ENCODE data around the gene SUPV3L1.
"Not testable (repeated sequence)": the region's sequence is repeated elsewhere in the genome, so short reads cannot be mapped to it uniquely, and the experiment has no call there.

The SUPV3L1 gene

DNA sequence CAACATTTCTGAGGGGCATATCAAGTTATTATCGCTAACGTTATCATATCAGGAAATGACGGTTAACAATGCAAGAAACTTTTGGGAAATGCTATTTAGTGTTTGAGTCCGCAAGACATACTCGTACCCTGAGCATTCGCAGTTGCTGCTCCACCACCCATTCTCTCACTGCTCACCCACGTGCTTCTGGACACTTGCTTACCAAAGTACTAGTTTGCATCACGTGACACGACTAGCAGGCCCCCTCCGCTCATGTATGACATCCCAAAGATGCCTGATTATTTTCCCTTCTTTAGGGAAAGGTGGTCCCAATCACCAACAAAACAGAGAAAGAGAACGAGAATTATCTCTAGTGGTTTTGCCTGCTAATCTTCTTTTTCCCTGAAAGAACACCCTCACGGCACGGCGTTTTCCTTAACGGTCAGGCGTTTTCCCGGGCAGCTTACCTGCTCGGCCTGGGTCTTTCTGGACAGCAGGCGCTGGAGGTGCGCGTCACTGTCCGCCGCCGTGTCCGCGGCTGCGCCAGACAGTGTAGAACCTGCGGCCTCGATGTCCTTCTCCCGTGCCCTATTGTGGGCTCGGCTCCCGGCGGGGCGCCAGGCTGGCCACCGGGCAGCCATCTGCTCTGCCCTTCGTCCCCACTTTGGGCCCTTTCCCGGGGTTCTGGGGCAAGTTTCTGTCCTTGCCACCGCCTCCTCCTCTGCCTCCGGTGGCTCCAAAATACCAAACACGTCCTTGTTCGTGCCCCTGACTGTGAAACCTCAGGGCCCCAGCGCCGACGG is at the start of gene SUPV3L1:
Gene SUPV3L1 (plus strand): TSS at position 492 of the 782 bp plus-strand sequence. CDS start 58 bp downstream, at position 550.
- DNase-seq (ENCODE audit: low spot score) = peak; percentile 96

- no peak for DNase-seq (ENCODE audit: low spot score)
Observed at GRCh38 chr10:69130251-69130650, 49.8 kb upstream of the SUPV3L1 start.

- no peak for DNase-seq (ENCODE audit: low spot score)
Observed at GRCh38 chr10:69139961-69140360, 40.1 kb upstream of the SUPV3L1 start.

GRCh38 chr10:69141304-69141703 is 38.7 kb upstream of the SUPV3L1 start:
- no peak for DNase-seq (ENCODE audit: low spot score)

DNA sequence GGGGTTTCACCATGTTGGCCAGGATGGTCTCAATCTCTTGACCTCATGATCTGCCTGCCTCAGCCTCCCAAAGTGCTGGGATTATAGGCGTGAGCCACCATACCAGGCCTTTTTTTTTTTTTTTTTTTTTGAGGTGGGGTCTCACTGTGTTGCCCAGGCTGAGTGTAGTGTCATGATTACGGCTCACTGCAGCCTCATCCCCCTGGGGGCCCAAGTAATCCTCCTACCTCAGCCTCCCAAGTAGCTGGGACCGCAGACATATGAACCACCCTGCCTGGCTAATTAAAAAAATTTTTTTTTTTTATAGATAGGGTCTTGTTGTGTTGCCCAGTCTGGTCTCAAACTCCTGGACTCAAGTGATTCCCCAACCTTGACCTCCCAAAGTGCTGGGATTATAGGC is 38.0 kb upstream of the SUPV3L1 start:
- not testable (repeated sequence) for DNase-seq (ENCODE audit: low spot score)

DNA sequence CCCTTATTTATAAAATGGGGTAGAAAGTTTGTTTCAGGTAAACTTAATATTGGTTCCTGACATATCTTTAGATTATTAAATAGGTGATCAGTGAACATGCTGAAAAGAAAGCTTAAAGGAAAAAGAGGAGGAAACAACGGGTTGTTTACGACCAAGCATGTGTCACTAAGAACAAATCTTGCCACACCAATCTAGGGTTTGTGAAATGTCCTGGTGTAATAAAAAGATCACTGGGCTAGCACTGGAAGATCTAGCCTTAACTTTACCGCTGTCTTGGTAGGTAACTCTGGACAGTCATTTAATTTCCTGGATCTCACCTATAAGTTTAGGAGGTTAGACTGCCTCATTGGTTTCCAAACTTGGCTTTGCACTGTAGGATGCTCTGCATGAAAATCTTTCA is 37.1 kb upstream of the SUPV3L1 start:
- DNase-seq (ENCODE audit: low spot score) = peak; percentile 8

- DNase-seq (ENCODE audit: low spot score) = no peak
Observed at GRCh38 chr10:69145329-69145728, 34.7 kb upstream of the SUPV3L1 start.

GRCh38 chr10:69145864-69146263 is 34.2 kb upstream of the SUPV3L1 start:
- DNase-seq (ENCODE audit: low spot score) = no peak

- DNase-seq (ENCODE audit: low spot score) = no peak
Observed at GRCh38 chr10:69146759-69147158, 33.3 kb upstream of the SUPV3L1 start.

GRCh38 chr10:69151984-69152383 is 28.1 kb upstream of the SUPV3L1 start:
- no peak for DNase-seq (ENCODE audit: low spot score)

DNA sequence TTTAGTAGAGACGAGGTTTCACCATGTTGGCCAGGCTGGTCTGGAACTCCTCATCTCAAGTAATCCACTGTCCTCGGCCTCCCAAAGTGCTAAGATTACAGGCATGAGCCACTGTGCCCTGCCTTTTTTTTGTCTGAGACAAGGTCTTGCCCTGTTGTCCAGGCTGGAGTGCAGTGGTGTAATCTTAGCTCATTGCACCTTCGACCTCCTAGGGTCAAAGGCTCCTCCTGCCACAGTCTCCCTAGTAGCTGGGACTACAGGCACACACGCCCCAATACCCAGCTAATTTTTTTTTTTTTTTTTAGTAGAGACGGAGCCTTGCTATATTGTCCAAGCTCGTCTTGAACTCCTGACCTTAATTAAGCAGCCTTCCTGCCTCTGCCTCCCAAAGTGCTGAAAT is 26.8 kb upstream of the SUPV3L1 start:
- no peak for DNase-seq (ENCODE audit: low spot score)

GRCh38 chr10:69160809-69161241 is 19.2 kb upstream of the SUPV3L1 start:
- no peak for DNase-seq (ENCODE audit: low spot score)

DNA sequence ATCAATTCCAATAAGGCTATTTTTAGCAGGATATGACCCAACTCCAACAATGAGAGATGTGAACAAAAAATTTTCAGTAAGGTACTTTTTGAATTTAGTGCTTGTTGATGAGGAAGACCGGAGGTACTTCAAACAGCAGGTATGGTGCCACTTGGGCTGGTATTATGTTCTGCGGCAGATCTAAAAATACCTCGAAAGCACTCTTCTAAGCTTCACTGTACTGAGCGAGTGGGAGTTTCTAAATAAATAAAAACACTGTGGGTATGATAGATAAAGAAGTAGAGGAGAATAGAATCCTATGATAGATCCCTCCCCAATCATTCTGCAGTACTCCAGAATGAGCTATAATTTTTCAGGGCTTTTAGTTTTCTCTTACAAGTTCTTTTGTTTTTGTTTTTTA is 11.5 kb upstream of the SUPV3L1 start:
- DNase-seq (ENCODE audit: low spot score) = no peak

- no peak for DNase-seq (ENCODE audit: low spot score)
Observed at GRCh38 chr10:69172241-69172982, 7.6 kb upstream of the SUPV3L1 start.

DNA sequence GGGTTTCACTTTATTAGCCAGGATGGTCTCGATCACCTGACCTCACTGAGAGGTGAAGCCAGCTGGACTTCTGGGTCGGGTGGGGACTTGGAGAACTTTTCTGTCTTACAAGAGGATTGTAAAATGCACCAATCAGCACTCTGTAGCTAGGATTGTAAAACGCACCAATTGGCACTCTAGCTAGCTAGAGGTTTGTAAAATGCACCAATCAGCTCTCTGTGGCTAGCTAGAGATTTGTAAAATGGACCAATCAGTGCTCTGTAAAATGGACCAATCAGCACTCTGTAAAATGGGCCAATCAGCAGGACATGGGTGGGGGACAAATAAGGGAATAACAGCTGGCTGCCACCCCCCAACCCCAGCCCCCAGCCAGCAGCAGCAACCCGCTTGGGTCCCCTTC is 4.7 kb upstream of the SUPV3L1 start:
- DNase-seq (ENCODE audit: low spot score) = not testable (repeated sequence)

DNA sequence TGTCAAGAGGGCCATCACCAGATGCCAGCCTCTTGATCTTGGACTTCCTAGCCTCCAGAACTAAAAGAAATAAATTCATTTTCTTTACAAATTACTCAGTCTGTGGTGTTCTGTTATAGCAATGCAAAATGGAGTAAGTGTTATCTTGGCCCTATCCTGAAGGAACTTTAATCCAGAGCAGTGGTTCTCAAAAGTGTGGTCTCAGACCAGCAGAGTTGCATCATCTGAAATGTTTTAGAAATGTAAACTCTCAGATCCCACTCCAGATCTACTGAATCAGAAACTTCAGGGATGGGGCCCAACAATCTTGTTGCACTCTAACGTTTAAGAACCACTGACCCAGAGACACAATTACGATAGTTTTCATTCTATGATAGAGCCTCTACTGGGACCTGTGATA is 3.2 kb upstream of the SUPV3L1 start:
- DNase-seq (ENCODE audit: low spot score) = no peak

GRCh38 chr10:69179089-69179742 is 818 bp upstream of the SUPV3L1 start:
- DNase-seq (ENCODE audit: low spot score) = no peak

- no peak for DNase-seq (ENCODE audit: low spot score)
Observed at GRCh38 chr10:69180525-69181204, 631 bp downstream of the SUPV3L1 start.

DNA sequence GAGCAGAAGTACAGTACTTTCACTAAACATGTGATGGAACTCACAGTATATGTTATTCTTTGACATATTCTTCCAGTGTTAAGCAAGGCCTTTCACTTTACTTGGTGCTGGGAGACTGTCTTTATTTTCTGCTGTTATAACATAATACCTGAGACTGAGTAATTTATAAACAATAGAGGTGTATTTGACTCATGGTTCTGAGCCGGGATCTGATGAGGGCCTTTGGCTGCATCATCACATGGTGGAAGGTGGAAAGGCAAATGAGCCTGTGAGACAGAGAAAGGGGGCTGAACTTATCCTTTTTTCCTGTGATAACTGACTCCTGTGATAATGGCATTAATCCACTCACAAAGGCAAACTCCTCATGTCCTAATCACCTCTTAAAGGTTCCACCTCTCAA is 1.4 kb downstream of the SUPV3L1 start:
- DNase-seq (ENCODE audit: low spot score) = no peak

- no peak for DNase-seq (ENCODE audit: low spot score)
Observed at GRCh38 chr10:69182005-69182404, 2.0 kb downstream of the SUPV3L1 start.

DNA sequence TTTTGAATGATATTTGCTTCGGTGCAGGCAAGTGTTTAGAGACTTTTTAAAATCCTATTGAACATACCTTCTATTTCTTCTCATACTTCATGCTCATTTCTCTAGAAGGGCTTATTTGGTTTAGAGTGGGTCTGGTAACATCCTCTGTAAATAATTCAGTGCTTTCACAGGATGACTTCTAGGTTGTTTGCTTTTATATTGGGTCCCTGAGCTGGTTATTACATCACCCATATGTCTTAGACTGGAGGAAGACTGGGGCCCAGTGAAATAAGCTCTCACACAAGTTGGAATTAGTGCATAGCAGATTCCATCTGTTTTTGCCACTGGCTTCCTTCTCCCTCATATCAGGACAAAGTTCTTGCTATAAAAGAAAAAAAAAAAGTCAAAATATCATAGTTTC is 6.5 kb downstream of the SUPV3L1 start:
- DNase-seq (ENCODE audit: low spot score) = no peak

DNA sequence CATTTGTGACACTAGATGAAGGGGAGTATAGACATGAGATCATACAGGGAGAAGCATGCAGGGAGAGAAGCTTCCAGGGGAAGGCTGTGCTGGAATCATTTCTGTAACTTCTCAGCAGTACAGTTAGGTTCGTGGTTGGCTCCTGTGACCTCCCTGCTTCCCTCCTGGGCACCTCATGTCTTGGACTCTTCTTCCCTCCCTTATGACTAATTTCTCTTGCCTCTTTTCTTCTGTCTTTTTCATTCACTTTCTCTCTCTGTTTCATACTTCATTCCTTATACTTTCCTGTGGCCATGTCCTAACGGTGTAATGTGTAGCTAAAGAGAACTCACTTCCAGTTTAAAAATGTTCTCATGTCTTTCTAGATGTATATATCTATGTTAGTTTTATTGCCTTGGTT is 21.0 kb downstream of the SUPV3L1 start:
- no peak for DNase-seq (ENCODE audit: low spot score)
